Caki2 (cell line): Measurements from ENCODE around the gene MT1E. TPM values are rescaled to one million over a fixed set of nuclear protein-coding genes. Genes with fewer than 3 reads are reported as not detected.

ENCODE experiments used
- total RNA-seq: library from RNA; depleted of rRNA; stranded (reverse); fragments of >200 nt; shearing (Covaris generic); gene quantifications from 2 replicates; pipeline ENCODE4 v1.2.3, GENCODE V29; 2014; ENCODE audit warnings: low replicate concordance; rRNA removed

Gene MT1E
- total RNA-seq, 1 experiment from 2014 or later: not detected

Other genes with a start within 250 kb of the MT1E start
- gene AMFR, start 200.2 kb upstream of the MT1E start, total RNA-seq: 109 TPM in 2 replicates
- 68.5 and 95.5 TPM in 2 replicates for gene NUDT21, start 174.4 kb upstream of the MT1E start, total RNA-seq
- gene OGFOD1, start 174.2 kb upstream of the MT1E start, total RNA-seq: 38.4 and 58.4 TPM in 2 replicates
- 33.6 and 62.2 TPM in 2 replicates for gene BBS2, start 105.8 kb upstream of the MT1E start, total RNA-seq
- not detected in 2 replicates for gene MT4, start 60.7 kb upstream of the MT1E start, total RNA-seq
- gene MT3, start 36.3 kb upstream of the MT1E start, total RNA-seq: not detected in 2 replicates
- gene MT2A, start 17.2 kb upstream of the MT1E start, total RNA-seq: 149 and 195 TPM in 2 replicates
- gene MT1M, start 6.9 kb downstream of the MT1E start, total RNA-seq: not detected in 2 replicates
- gene MT1A, start 12.9 kb downstream of the MT1E start, total RNA-seq: not detected in 2 replicates
- gene MT1B, start 26.1 kb downstream of the MT1E start, total RNA-seq: not detected in 2 replicates
- gene MT1F, start 32.2 kb downstream of the MT1E start, total RNA-seq: 17.6 TPM in 1 of 2 replicates, not detected in the other
- not detected in 2 replicates for gene MT1G, start 42.3 kb downstream of the MT1E start, total RNA-seq
- gene MT1H, start 44.0 kb downstream of the MT1E start, total RNA-seq: not detected in 2 replicates
- gene MT1X, start 56.7 kb downstream of the MT1E start, total RNA-seq: 141 and 168 TPM in 2 replicates
- 46.4 and 57.5 TPM in 2 replicates for gene NUP93, start 104.3 kb downstream of the MT1E start, total RNA-seq
- not detected in 2 replicates for gene SLC12A3, start 239.4 kb downstream of the MT1E start, total RNA-seq